Measurements from ENCODE around the gene TNFRSF21.

The TNFRSF21 gene

GRCh38 chr6:47203938-47204611 is 105.6 kb downstream of the TNFRSF21 start:
- DNase-seq: no peak

DNA sequence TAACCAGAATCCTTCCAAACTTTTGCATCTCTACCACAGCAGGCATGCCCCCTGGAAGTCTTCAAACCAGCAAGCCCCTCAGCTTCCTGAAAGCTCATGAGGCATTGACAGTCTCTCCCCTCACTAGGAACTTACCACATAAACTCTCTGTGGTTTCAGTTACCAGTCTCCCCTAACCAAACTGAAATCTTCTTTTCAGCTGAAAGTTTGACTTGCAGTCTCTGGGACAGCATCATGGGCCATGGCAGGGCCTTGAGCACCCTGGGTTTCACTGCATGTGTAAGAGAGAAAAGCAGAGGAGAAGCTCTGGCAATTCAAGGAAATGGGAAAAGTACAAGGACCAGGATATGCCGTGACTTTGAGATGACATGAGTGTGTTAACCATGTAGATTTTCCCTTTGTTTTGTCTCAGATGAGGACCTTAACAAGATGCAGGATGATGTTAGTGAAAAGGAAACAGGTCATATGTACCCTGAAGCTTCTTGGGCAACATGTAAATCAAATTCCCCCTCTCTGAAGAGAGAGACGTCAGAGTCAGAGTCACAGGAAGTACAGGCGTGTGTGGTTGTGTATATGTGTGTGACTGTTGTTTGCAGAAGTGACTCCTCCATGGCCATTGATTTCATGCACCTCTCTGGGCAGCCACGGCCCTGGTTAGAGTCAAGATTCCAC is 106.3 kb downstream of the TNFRSF21 start:
- DNase-seq: no peak

GRCh38 chr6:47202644-47203205 is 107.0 kb downstream of the TNFRSF21 start:
- no peak for DNase-seq

DNA sequence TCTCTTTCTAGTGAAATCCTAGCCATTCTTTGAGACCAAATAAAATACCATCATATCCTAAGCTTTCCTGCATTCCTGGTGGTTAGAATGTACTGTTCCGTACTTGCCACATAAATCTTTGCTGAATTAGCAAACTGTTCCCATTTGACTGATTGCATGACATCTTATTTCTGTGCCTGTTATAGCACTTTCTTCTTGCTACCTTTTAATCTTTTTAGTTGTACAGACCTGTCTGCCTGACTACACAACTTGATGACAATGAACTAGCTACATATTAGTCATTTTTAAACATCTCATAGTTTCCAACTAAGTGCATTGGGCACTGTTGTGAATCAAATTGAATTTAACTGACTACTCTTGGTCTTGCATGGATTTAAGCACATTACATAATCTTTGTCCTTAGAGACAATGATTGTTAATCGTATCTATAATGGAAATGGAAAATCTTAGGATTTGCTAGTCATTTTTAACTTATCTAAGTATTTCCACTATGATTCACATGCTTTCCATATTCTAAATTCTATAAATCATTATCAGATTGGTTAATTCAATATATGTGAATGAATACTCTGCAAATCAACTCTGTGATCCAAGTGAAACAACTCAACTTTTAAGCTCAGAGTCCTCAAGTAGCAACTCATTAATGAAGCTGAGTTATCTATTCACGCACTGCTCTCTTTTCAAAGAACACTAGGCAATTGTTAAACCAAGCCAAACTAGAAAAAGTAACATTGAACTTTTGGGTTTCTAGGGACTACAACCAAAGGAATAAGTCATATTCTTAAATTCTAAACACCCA is 109.0 kb downstream of the TNFRSF21 start:
- DNase-seq: no peak

- DNase-seq: no peak
Observed at GRCh38 chr6:47197682-47198640, 111.7 kb downstream of the TNFRSF21 start.

GRCh38 chr6:47196113-47196512 is 113.6 kb downstream of the TNFRSF21 start:
- no peak for DNase-seq

GRCh38 chr6:47195011-47195650 is 114.6 kb downstream of the TNFRSF21 start:
- no peak for DNase-seq

- DNase-seq: no peak
Observed at GRCh38 chr6:47188588-47189021, 121.1 kb downstream of the TNFRSF21 start.

DNA sequence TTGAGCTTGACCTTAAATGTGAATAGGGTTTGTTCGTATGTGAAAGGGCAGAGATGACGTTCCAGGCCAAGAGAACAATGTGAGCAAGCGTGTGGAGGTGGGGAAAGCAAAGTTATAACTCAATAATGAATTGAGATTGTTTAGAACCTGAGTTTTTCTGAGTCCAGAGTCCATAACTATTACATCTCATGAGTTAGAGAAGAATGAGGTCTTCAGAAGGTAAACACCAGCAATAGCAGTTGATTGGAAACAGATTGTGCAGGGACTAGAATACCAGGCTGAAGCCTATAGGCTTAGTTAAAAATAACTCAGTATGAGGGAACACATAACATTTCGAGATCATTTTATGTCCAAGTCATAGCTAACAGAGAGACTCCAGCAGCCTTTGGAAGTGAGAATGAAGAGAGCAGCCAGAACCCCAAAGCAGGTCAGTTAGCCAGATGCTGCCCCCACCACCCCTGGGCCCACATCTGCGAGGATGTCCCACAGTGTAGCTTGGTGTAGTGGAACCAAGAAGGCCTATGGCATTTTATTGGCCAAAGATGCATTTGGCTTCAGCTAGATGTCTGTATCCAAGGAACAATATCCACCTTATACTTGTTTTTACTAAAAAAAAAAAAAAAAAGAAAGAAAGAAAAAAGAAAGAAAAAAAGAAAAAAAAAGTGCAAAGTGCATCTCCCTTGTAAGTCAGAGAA is 121.7 kb downstream of the TNFRSF21 start:
- DNase-seq: no peak

GRCh38 chr6:47187113-47187512 is 122.6 kb downstream of the TNFRSF21 start:
- DNase-seq: no peak

GRCh38 chr6:47182291-47182957 is 127.3 kb downstream of the TNFRSF21 start:
- no peak for DNase-seq

GRCh38 chr6:47181681-47182080 is 128.0 kb downstream of the TNFRSF21 start:
- no peak for DNase-seq

Data from stimulated activated CD4-positive, alpha-beta T cell treated with anti-CD3 and anti-CD28 coated beads, Interleukin-15, amount 100 ng/mL, for 24 hours (primary cell).